HG03521 (cell line): ENCODE results near the gene P4HB.
A peak's percentile ranks its signal among the peaks of the same experiment; 100 is the strongest.

Source experiments
- ATAC-seq: cut with Tn5 transposase; IDR thresholded peaks from one replicate; pipeline ENCODE4 v1.9.1; 2021; ENCODE audit warnings: mild to moderate bottlenecking, moderate library complexity; ENCODE audit not compliant: unreplicated experiment

P4HB gene

GRCh38 chr17:81833160-81833920 lies 27.0 kb downstream of the P4HB start, which contains the start of gene MCRIP1:
MCRIP1 (minus strand) TSS chr17:81833291; CDS start chr17:81824506, 8,785 bp downstream.
- peak; percentile 71 for ATAC-seq

GRCh38 chr17:81832608-81833159 lies 27.7 kb downstream of the P4HB start:
- ATAC-seq: peak; percentile 70

GRCh38 chr17:81831957-81832607 lies 28.3 kb downstream of the P4HB start:
- ATAC-seq: peak; percentile 4

- ATAC-seq: no peak
These were observed 28.8 kb downstream of the P4HB start for GRCh38 chr17:81831563-81831956.

GRCh38 chr17:81829858-81830257 lies 30.5 kb downstream of the P4HB start:
- ATAC-seq: no peak

- no peak for ATAC-seq
These were observed 31.7 kb downstream of the P4HB start for GRCh38 chr17:81828656-81829055.

GRCh38 chr17:81825841-81826466 lies 34.4 kb downstream of the P4HB start:
- ATAC-seq: no peak

GRCh38 chr17:81824595-81824994 lies 35.7 kb downstream of the P4HB start:
- ATAC-seq: no peak

- ATAC-seq: no peak
These were observed 36.4 kb downstream of the P4HB start for GRCh38 chr17:81823820-81824550.

GRCh38 chr17:81822996-81823819 lies 37.1 kb downstream of the P4HB start:
- ATAC-seq: no peak

- ATAC-seq: no peak
These were observed 38.1 kb downstream of the P4HB start for GRCh38 chr17:81822312-81822637.

- no peak for ATAC-seq
These were observed 38.6 kb downstream of the P4HB start for GRCh38 chr17:81821603-81822311.

- ATAC-seq: no peak
These were observed 39.2 kb downstream of the P4HB start for GRCh38 chr17:81821147-81821546.

- no peak for ATAC-seq
These were observed 40.6 kb downstream of the P4HB start for GRCh38 chr17:81819708-81820107.

- ATAC-seq: no peak
These were observed 42.6 kb downstream of the P4HB start for GRCh38 chr17:81817758-81818147.

- ATAC-seq: no peak
These were observed 44.7 kb downstream of the P4HB start for GRCh38 chr17:81815646-81815986.

GRCh38 chr17:81814748-81815645 lies 45.3 kb downstream of the P4HB start:
- ATAC-seq: no peak

GRCh38 chr17:81813861-81814683 lies 46.3 kb downstream of the P4HB start:
- no peak for ATAC-seq
